ENCODE data around the gene FAM168A. TPM values are rescaled to one million over a fixed set of nuclear protein-coding genes. Genes with fewer than 3 reads are reported as not detected.

The FAM168A gene
- total and polyA plus RNA-seq, 9 of the 15 experiments (the other 6 are each of a cell fraction or from before 2014, with no cell fraction given) = 0.44 to 7.2 (median 2.9) TPM

GRCh38 chr11:73376160-73376802 is 221.6 kb downstream of the FAM168A start, which contains the start of gene RELT (continued):
- TF ChIP-seq E2F6 (IDR thresholded peaks at IDR 0.05; ENCODE audit: borderline replicate concordance in 1 of 2, extremely low read depth in 1 of 2, insufficient read depth in 1 of 2, insufficient read length in 1 of 2, low read depth in 1 of 2, low read length in 1 of 2, poor library complexity in 1 of 2, severe bottlenecking in 1 of 2) (peak in 1 of 2 experiments; percentile 26), TSHZ1 (CRISPR knock-in tag; IDR thresholded peaks at IDR 0.05) (no peak), MYC (IDR thresholded peaks at IDR 0.05; ENCODE audit: low read depth, low read length) (peak; percentile 54; the same call in 1 of the 2 replicates), MYC (CRISPR knock-in tag; IDR thresholded peaks at IDR 0.05; ENCODE audit: borderline replicate concordance, low read depth) (no peak), ELK1 (CRISPR knock-in tag; IDR thresholded peaks at IDR 0.05) (no peak), KAT2B (IDR thresholded peaks at IDR 0.05; ENCODE audit: low read depth, low read length) (no peak), SMAD1 (IDR thresholded peaks at IDR 0.05; ENCODE audit: low read depth, low read length, partially characterized antibody) (no peak), ATF1 (CRISPR knock-in tag; IDR thresholded peaks at IDR 0.05) (peak; percentile 28; the same call in 1 of the 2 replicates), ATF1 (tag; IDR thresholded peaks at IDR 0.05) (peak; percentile 94), PCBP2 (IDR thresholded peaks at IDR 0.05; ENCODE audit: low read depth, low read length, poor library complexity, severe bottlenecking) (no peak), STAT5A (IDR thresholded peaks at IDR 0.05; ENCODE audit: borderline replicate concordance, low read length) (no peak), ZNF449 (CRISPR knock-in tag; IDR thresholded peaks at IDR 0.05) (no peak), ZFP91 (CRISPR knock-in tag; IDR thresholded peaks at IDR 0.05) (no peak), CBX5 (IDR thresholded peaks at IDR 0.05; ENCODE audit: borderline replicate concordance, low read depth) (0 out of 2 replicates have a peak, but pooled peaks have one; percentile 11), USF1 (CRISPR knock-in tag; IDR thresholded peaks at IDR 0.05) (no peak), SIN3B (IDR thresholded peaks at IDR 0.05; ENCODE audit: low read depth) (peak; percentile 73; the same call in 1 of the 2 replicates), TGIF2 (CRISPR knock-in tag; IDR thresholded peaks at IDR 0.05) (peak; percentile 72; the same call in 1 of the 2 replicates)
